SK-N-SH (cell line): ENCODE data around the gene PRR35. TPM values are rescaled to one million over a fixed set of nuclear protein-coding genes. Genes with fewer than 3 reads are reported as not detected.

Source experiments
- CTCF ChIA-PET: fragments of 300-600, 350-600 bp; formaldehyde crosslinking; extraction: SDS; loops from one replicate; lab custom pipeline; 2021; lab: Yijun Ruan, JAX
- POLR2A ChIA-PET: fragments of 350-600 bp; sonication (Branson Sonifier 250); formaldehyde crosslinking; extraction: SDS; loops from one replicate; lab custom pipeline; 2020; ENCODE audit warnings: antibody characterized with exemption, inconsistent platforms; lab: Yijun Ruan, JAX
- DNase-seq: peaks from one replicate; pipeline ENCODE4 v3.0.0; 2012
- H2AFZ ChIP-seq: fragments of 200-600 bp; sonication (generic); 2 replicates; pipeline ENCODE4 v1.8.1; 2016; ENCODE audit warnings: antibody characterized with exemption, mild to moderate bottlenecking, low read depth
- H3F3A ChIP-seq: fragments of 200-600 bp; sonication (generic); replicated peaks from 2 replicates; pipeline ENCODE3; 2016; ENCODE audit warnings: antibody characterized with exemption, mild to moderate bottlenecking; ENCODE audit not compliant: insufficient read depth
- H3K27ac ChIP-seq, 2 experiments: fragments of 200-500 bp in 1 of 2; fragments of 200-600 bp in 1 of 2; sonication (Bioruptor generic) in 1 of 2; sonication (generic), shearing (Covaris generic) in 1 of 2; 2 replicates each; pipeline versions ENCODE4 v1.5.1 to v1.6.1; 2014 to 2016; ENCODE audit warnings: low read depth in 2 of 2, inconsistent platforms in 1 of 2, low read length in 1 of 2, mild to moderate bottlenecking in 1 of 2, mixed read lengths in 1 of 2
- H3K27me3 ChIP-seq: fragments of 200-600 bp; sonication (generic), shearing (Covaris generic); 2 replicates; pipeline ENCODE4 v1.6.1; 2016; ENCODE audit warnings: mixed run types; ENCODE audit not compliant: insufficient read depth
- H3K36me3 ChIP-seq, 2 experiments: fragments of 200-500 bp in 1 of 2; fragments of 200-600 bp in 1 of 2; sonication (Bioruptor generic) in 1 of 2; sonication (generic) in 1 of 2; replicated peaks in 1 of 2; 2 replicates each; pipeline versions ENCODE3 to v1.5.1; 2014 to 2016; ENCODE audit warnings: low read length in 1 of 2, mild to moderate bottlenecking in 1 of 2; ENCODE audit not compliant: insufficient read depth in 2 of 2, control insufficient read depth in 1 of 2
- H3K4me1 ChIP-seq, 2 experiments: fragments of 200-500 bp in 1 of 2; fragments of 200-600 bp in 1 of 2; sonication (Bioruptor generic) in 1 of 2; sonication (generic), shearing (Covaris generic) in 1 of 2; 2 replicates each; pipeline versions ENCODE4 v1.5.1 to v1.6.1; 2014 to 2016; ENCODE audit warnings: low read depth in 1 of 2, low read length in 1 of 2, mixed run types in 1 of 2; ENCODE audit not compliant: insufficient read depth in 2 of 2, control insufficient read depth in 1 of 2
- H3K4me2 ChIP-seq: fragments of 200-600 bp; sonication (generic), shearing (Covaris generic); 2 replicates; pipeline ENCODE4 v1.6.1; 2017; ENCODE audit warnings: mixed run types
- H3K4me3 ChIP-seq, 2 experiments: fragments of 200-500 bp in 1 of 2; fragments of 200-600 bp in 1 of 2; sonication (Bioruptor generic) in 1 of 2; sonication (generic), shearing (Covaris generic) in 1 of 2; 2 replicates each; pipeline versions ENCODE4 v1.5.1 to v1.8.1; 2014 to 2016; ENCODE audit warnings: low read depth in 2 of 2, inconsistent platforms in 1 of 2, low read length in 1 of 2, mild to moderate bottlenecking in 1 of 2, mixed read lengths in 1 of 2, moderate library complexity in 1 of 2
- H3K79me2 ChIP-seq: fragments of 200-600 bp; sonication (generic); 2 replicates; pipeline ENCODE4 v1.8.1; 2017; ENCODE audit warnings: mild to moderate bottlenecking; ENCODE audit not compliant: insufficient read depth
- H3K9ac ChIP-seq: fragments of 200-600 bp; sonication (generic); 2 replicates; pipeline ENCODE4 v1.6.1; 2017; ENCODE audit warnings: mixed run types
- H3K9me2 ChIP-seq: fragments of 200-600 bp; sonication (generic); 2 replicates; pipeline ENCODE4 v1.6.1; 2017; ENCODE audit warnings: mixed run types
- H3K9me3 ChIP-seq: fragments of 200-600 bp; sonication (generic); 2 replicates; pipeline ENCODE4 v1.6.1; 2017; ENCODE audit warnings: mixed run types, mild to moderate bottlenecking, moderate library complexity
- H4K20me1 ChIP-seq: fragments of 200-600 bp; sonication (generic); 2 replicates; pipeline ENCODE4 v1.6.1; 2017; ENCODE audit warnings: mild to moderate bottlenecking, mixed run types; ENCODE audit not compliant: insufficient read depth
- CHD2 ChIP-seq: fragments of 150-350 bp; IDR thresholded peaks from 2 replicates; pipeline ENCODE4 v1.6.1; 2018; ENCODE audit warnings: low read length; ENCODE audit not compliant: partially characterized antibody
- EZH2phosphoT487 ChIP-seq: fragments of 200-600 bp; sonication (generic); IDR thresholded peaks from 2 replicates; pipeline ENCODE4 v1.6.1; 2017; ENCODE audit warnings: low read depth, mixed run types, mild to moderate bottlenecking, antibody characterized with exemption, moderate library complexity, borderline replicate concordance
- FOXM1 ChIP-seq: IDR thresholded peaks from 2 replicates; pipeline ENCODE4 v1.4.0; 2012; ENCODE audit warnings: low read depth, mild to moderate bottlenecking
- GATA2 ChIP-seq: sonication (generic); formaldehyde crosslinking; IDR thresholded peaks from 2 replicates; pipeline ENCODE4 v1.5.0; 2020; ENCODE audit warnings: mild to moderate bottlenecking, missing genetic modification reagents
- JUND ChIP-seq: IDR thresholded peaks from 2 replicates; pipeline ENCODE4 v1.4.0; 2012
- MEF2A ChIP-seq: IDR thresholded peaks from 2 replicates; pipeline ENCODE4 v1.4.0; 2012; ENCODE audit warnings: low read depth, borderline replicate concordance
- NFIC ChIP-seq: IDR thresholded peaks from 2 replicates; pipeline ENCODE4 v1.4.0; 2012; ENCODE audit warnings: borderline replicate concordance
- NRF1 ChIP-seq: IDR thresholded peaks from 2 replicates; pipeline ENCODE4 v1.6.1; 2012; ENCODE audit warnings: low read depth, mild to moderate bottlenecking, low read length
- POLR2AphosphoS5 ChIP-seq: IDR thresholded peaks from 2 replicates; pipeline ENCODE4 v1.6.1; 2012; ENCODE audit warnings: low read depth, low read length
- RAD21 ChIP-seq: IDR thresholded peaks from 2 replicates; pipeline ENCODE4 v1.6.1; 2012; ENCODE audit warnings: mild to moderate bottlenecking, low read length
- RFX5 ChIP-seq: IDR thresholded peaks from 2 replicates; pipeline ENCODE4 v1.6.1; 2012; ENCODE audit warnings: mild to moderate bottlenecking, improper control_type of control experiment, low read length
- SIN3A ChIP-seq: IDR thresholded peaks from 2 replicates; pipeline ENCODE4 v1.6.1; 2012; ENCODE audit warnings: low read depth, mild to moderate bottlenecking, low read length, moderate library complexity, borderline replicate concordance
- SMC3 ChIP-seq: IDR thresholded peaks from 2 replicates; pipeline ENCODE4 v1.6.1; 2012; ENCODE audit warnings: low read depth, low read length, improper control_type of control experiment
- TCF12 ChIP-seq: IDR thresholded peaks from 2 replicates; pipeline ENCODE4 v1.4.0; 2012
- USF2 ChIP-seq: fragments of 150-350 bp; IDR thresholded peaks from 2 replicates; pipeline ENCODE4 v1.6.1; 2017; ENCODE audit warnings: antibody characterized with exemption, low read length, low read depth, borderline replicate concordance
- ZBTB33 ChIP-seq: IDR thresholded peaks from 2 replicates; pipeline ENCODE4 v1.4.0; 2012; ENCODE audit warnings: low read depth, borderline replicate concordance
- WGBS: methylation state at CpG from one replicate; pipeline ENCODE4 v1.1.6; 2017; ENCODE audit warnings: low lambda C conversion rate; 5-methylcytosine and 5-hydroxymethylcytosine counted together
- polyA plus RNA-seq, 3 experiments: library from polyadenylated mRNA; depleted of rRNA; stranded (reverse); fragments of >200 nt; gene quantifications; 2 replicates each; pipeline ENCODE4 v1.2.3, GENCODE V29; 2012

PRR35 gene
- polyA plus RNA-seq, 1 of the 3 experiments (the other 2 are of a cell fraction) = not detected

DNA sequence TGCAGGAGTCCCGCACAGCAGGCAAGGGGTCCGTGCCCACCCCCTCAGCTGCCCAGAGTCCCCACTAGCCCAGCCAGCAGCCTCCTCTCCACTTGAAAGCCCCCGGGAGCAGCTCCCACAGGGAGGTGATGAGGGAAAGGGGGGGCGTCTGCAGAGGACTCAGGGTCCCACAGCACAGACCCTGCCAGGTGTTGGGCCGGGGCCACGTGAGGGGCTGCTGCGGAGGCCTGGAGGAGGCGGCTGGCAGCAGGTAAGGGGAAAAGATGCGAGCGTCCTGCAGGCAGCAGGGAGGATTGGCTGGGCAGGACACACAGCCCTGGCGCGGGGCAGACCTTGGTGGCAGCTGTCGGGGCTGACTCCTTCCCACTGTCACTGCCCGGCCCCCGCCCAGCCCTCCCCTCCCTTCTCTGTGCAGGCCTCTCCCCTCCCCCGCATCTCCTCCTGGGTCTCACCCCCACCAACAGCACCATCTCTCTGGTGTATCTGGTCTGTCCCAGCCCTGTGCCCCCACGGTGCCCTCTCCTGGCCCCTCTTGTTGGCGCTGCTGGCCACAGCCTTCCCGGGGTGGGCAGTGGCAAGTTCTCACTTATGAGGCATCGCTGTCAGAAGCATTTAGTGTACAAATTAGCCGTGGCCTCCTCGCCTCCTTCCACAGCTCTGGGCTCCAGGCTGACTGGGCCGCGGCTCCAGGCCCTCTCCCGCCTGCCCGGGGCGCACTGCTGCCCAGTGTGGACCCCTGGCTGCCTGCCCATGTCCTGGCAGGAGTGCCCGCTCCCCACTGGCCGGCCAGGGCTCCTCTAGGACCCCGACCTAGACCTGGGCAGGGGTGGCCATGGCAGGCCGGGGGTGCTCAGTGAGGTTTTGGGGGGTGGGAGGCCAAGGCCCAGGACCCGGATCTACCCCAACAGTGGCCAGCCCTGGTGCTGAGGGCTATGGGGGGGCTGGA, 4.4 kb upstream of the PRR35 start:
- POLR2A ChIA-PET = interaction anchor here (2.3 kb wide), 1 partner anchor 10 kb away, joined by 12 read pairs; the partner anchor contains the start of gene NHLRC4
- H3K9me2 ChIP-seq = no peaks in the 10 kb centered on the region

DNA sequence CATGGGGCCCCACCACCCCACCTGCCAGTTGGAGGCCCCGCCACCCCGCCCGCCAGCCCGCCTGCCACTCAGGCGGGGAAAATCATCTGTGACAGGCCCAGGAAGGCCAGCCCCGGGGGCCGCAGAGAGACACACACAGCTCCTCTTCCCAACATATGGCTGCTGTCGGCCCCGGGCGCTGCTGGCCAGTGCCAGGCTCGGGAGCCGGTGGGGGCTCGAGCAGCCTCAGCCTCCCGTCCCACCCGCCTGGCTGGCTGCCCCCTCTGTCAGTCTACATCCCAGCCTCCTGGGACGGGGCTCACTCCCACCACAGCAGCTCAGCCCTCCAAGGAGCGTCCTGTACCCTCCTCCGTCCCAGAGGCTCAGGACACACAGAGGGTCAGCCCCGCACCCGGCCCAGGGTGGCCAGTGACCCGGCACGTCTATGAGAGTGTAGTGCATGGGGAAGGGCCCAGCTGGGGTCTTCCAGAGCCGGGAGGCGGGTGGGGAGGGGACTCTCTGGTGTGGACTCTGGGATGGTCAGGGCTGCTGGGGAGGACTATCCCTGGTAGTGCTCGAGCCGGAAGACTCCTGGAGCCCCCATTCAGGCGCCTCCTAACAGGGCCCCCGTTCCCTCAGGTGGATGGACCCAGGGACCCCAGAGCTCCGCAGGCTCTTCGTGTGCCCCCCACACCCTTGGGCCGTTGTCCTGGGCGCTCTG, 3.6 kb upstream of the PRR35 start:
- CTCF ChIA-PET = interaction anchor here (1.1 to 2.1 kb wide), 3 partner anchors 9 to 159 kb away, joined by 3 to 7 read pairs (median 6); no protein-coding TSS in a partner anchor
- H4K20me1 ChIP-seq = no peaks in the 10 kb centered on the region
- peaks cover 0 to 8% of the 10 kb centered on the region in 2 experiments for H3K36me3 ChIP-seq
- no peak overlapping the region for H3K9ac ChIP-seq
- no peaks in the 10 kb centered on the region for H3K9me3 ChIP-seq
- H2AFZ ChIP-seq = no peak overlapping the region
- no peak overlapping the region for H3K27ac ChIP-seq
- H3F3A ChIP-seq = peaks cover 2% of the 10 kb centered on the region
- DNase-seq = peak; percentile 76
- 73% methylated on average over 3 of the region's 32 CpGs for WGBS
- H3K4me2 ChIP-seq = no peak overlapping the region
- H3K9me2 ChIP-seq = no peaks in the 10 kb centered on the region
- H3K4me1 ChIP-seq = peaks cover 0 to 9% of the 10 kb centered on the region in 2 experiments; a peak in 1 of 4 replicates
- H3K27me3 ChIP-seq = peaks cover 24% of the 10 kb centered on the region
- H3K79me2 ChIP-seq = no peaks in the 10 kb centered on the region
- no peak overlapping the region for H3K4me3 ChIP-seq
- POLR2A ChIA-PET = interaction anchor here (2.3 kb wide), 1 partner anchor 9 kb away, joined by 12 read pairs; the partner anchor contains the start of gene NHLRC4
- TF ChIP-seq NFIC = no peak
- TF ChIP-seq TCF12 = no peak
- no peak for TF ChIP-seq GATA2 (CRISPR knock-in tag)
- no peak for TF ChIP-seq POLR2AphosphoS5
- TF ChIP-seq RFX5 = no peak
- no peak for TF ChIP-seq SMC3
- TF ChIP-seq SIN3A = no peak
- no peak for TF ChIP-seq MEF2A
- TF ChIP-seq EZH2phosphoT487 = no peak
- no peak for TF ChIP-seq JUND
- TF ChIP-seq NRF1 = no peak
- TF ChIP-seq ZBTB33 = no peak
- no peak for TF ChIP-seq USF2
- no peak for TF ChIP-seq FOXM1

More for the DNA sequence above, 4.4 kb upstream of the PRR35 start:
- Histone ChIP-seq H3K79me2 (no peaks in the 10 kb centered on the region), H3K4me1 (peaks cover 0 to 9% of the 10 kb centered on the region in 2 experiments; a peak in 1 of 4 replicates), H3K27me3 (peaks cover 16% of the 10 kb centered on the region), H3K4me2 (no peak overlapping the region), H3K4me3 (no peak overlapping the region), H3K9ac (no peak overlapping the region), H2AFZ (no peak overlapping the region), H3K9me3 (no peaks in the 10 kb centered on the region), H4K20me1 (no peaks in the 10 kb centered on the region), H3K27ac (no peak overlapping the region; a peak in 1 of 4 replicates), H3F3A (peaks cover 2% of the 10 kb centered on the region), H3K36me3 (peaks cover 0 to 11% of the 10 kb centered on the region in 2 experiments)
- WGBS = 74% methylated on average over 15 of the region's 32 CpGs
- TF ChIP-seq RAD21 (peak; percentile 28; the same call in 1 of the 2 replicates), CHD2 (peak; percentile 44), ZBTB33 (no peak)
- DNase-seq = peak; percentile 79
- CTCF ChIA-PET = interaction anchor here (1.1 to 2.1 kb wide), 3 partner anchors 9 to 158 kb away, joined by 3 to 7 read pairs (median 6); no protein-coding TSS in a partner anchor
